Measurements from ENCODE around the gene PAPPA2.

PAPPA2 gene

GRCh38 chr1:176522310-176522845, 59.4 kb downstream of the PAPPA2 start:
- no peak for TF ChIP-seq CTCF (conservative IDR thresholded peaks at IDR 0.05; ENCODE audit: low read length)
- H3K4me3 ChIP-seq (ENCODE audit: low read length) = no peak overlapping the region
- no peak for DNase-seq (ENCODE audit: low read depth)

- DNase-seq (ENCODE audit: low read depth) = no peak
- TF ChIP-seq CTCF (conservative IDR thresholded peaks at IDR 0.05; ENCODE audit: low read length) = no peak
- H3K4me3 ChIP-seq (ENCODE audit: low read length) = no peak overlapping the region
Measured at GRCh38 chr1:176529395-176530090, 66.6 kb downstream of the PAPPA2 start.

- DNase-seq (ENCODE audit: low read depth) = no peak
- TF ChIP-seq CTCF (conservative IDR thresholded peaks at IDR 0.05; ENCODE audit: low read length) = no peak
- no peak overlapping the region for H3K4me3 ChIP-seq (ENCODE audit: low read length)
Measured at GRCh38 chr1:176531036-176531435, 68.1 kb downstream of the PAPPA2 start.

GRCh38 chr1:176531921-176532897, 69.2 kb downstream of the PAPPA2 start:
- H3K4me3 ChIP-seq (ENCODE audit: low read length) = no peak overlapping the region
- DNase-seq (ENCODE audit: low read depth) = no peak
- no peak for TF ChIP-seq CTCF (conservative IDR thresholded peaks at IDR 0.05; ENCODE audit: low read length)

- H3K4me3 ChIP-seq (ENCODE audit: low read length) = no peak overlapping the region
- TF ChIP-seq CTCF (conservative IDR thresholded peaks at IDR 0.05; ENCODE audit: low read length) = no peak
- DNase-seq (ENCODE audit: low read depth) = no peak
Measured at GRCh38 chr1:176533020-176533419, 70.0 kb downstream of the PAPPA2 start.

- no peak overlapping the region for H3K4me3 ChIP-seq (ENCODE audit: low read length)
- TF ChIP-seq CTCF (conservative IDR thresholded peaks at IDR 0.05; ENCODE audit: low read length) = no peak
- no peak for DNase-seq (ENCODE audit: low read depth)
Measured at GRCh38 chr1:176536588-176536987, 73.6 kb downstream of the PAPPA2 start.

All from AG10803 (cell line).